Fibroblast of lung (primary cell): ENCODE data around the gene SLCO2B1. TPM values are rescaled to one million over a fixed set of nuclear protein-coding genes. Genes with fewer than 3 reads are reported as not detected.

Source experiments
- DNase-seq, 2 donors: peaks; one replicate each; pipeline versions ENCODE4 v3.0.0 to v3.0.0-alpha.2; 2010; ENCODE audit warnings: low read depth in 2 of 2
- H2AFZ ChIP-seq: 2 replicates; pipeline ENCODE4 v1.5.1; 2012; ENCODE audit warnings: low read length, control low read depth, inconsistent platforms
- H3K27ac ChIP-seq: 2 replicates; pipeline ENCODE4 v1.5.1; 2011; ENCODE audit warnings: low read length, control low read depth; ENCODE audit not compliant: insufficient read depth
- H3K27me3 ChIP-seq: 2 replicates; pipeline ENCODE4 v1.5.1; 2011; ENCODE audit warnings: mild to moderate bottlenecking, low read length; ENCODE audit not compliant: control insufficient read depth, insufficient read depth
- H3K36me3 ChIP-seq: 2 replicates; pipeline ENCODE4 v1.5.1; 2011; ENCODE audit warnings: low read length; ENCODE audit not compliant: control insufficient read depth, insufficient read depth
- H3K4me1 ChIP-seq: 2 replicates; pipeline ENCODE4 v1.5.1; 2011; ENCODE audit warnings: low read length; ENCODE audit not compliant: control insufficient read depth, insufficient read depth; ENCODE audit errors: extremely low read depth
- H3K4me2 ChIP-seq: 2 replicates; pipeline ENCODE4 v1.5.1; 2011; ENCODE audit warnings: low read length, control low read depth; ENCODE audit not compliant: insufficient read depth; ENCODE audit errors: extremely low read depth
- H3K4me3 ChIP-seq, 4 experiments: fragments of 200-600 bp in 1 of 4; sonication (generic) in 1 of 4; replicated peaks in 1 of 4; 2 replicates each; pipeline ENCODE4 v1.5.1; 2011 to 2016; ENCODE audit warnings: low read length in 4 of 4, low read depth in 3 of 4, mild to moderate bottlenecking in 3 of 4, control low read depth in 2 of 4, inconsistent platforms in 1 of 4, mixed read lengths in 1 of 4; ENCODE audit not compliant: insufficient read depth in 1 of 4; ENCODE audit errors: control extremely low read depth in 1 of 4
- H3K79me2 ChIP-seq: 2 replicates; pipeline ENCODE4 v1.5.1; 2012; ENCODE audit warnings: mild to moderate bottlenecking, low read length, inconsistent platforms; ENCODE audit not compliant: control insufficient read depth, insufficient read depth
- H3K9ac ChIP-seq: 2 replicates; pipeline ENCODE4 v1.5.1; 2011; ENCODE audit warnings: mild to moderate bottlenecking, low read length, control low read depth; ENCODE audit not compliant: insufficient read depth
- H3K9me3 ChIP-seq: 2 replicates; pipeline ENCODE4 v1.5.1; 2012; ENCODE audit warnings: low read depth, low read length; ENCODE audit not compliant: control insufficient read depth, insufficient read depth
- H4K20me1 ChIP-seq: 2 replicates; pipeline ENCODE4 v1.5.1; 2011; ENCODE audit warnings: low read length; ENCODE audit not compliant: control insufficient read depth, insufficient read depth; ENCODE audit errors: extremely low read depth
- CTCF ChIP-seq, 2 donors: IDR thresholded peaks in 1 of 2; conservative IDR thresholded peaks in 1 of 2; 1 replicate in 1 of 2; 2 replicates in 1 of 2; pipeline ENCODE4 v1.5.1; 2011 to 2012; ENCODE audit warnings: low read length in 2 of 2, control low read depth in 1 of 2, inconsistent platforms in 1 of 2, low read depth in 1 of 2, mild to moderate bottlenecking in 1 of 2
- EZH2 ChIP-seq: IDR thresholded peaks from 2 replicates; pipeline ENCODE4 v1.5.1; 2012; ENCODE audit warnings: low read length, control low read depth, mild to moderate bottlenecking; ENCODE audit errors: missing control alignments
- polyA plus RNA-seq, 2 donors: library from polyadenylated mRNA; depleted of rRNA in 1 of 2; stranded (reverse) in 1 of 2; unstranded in 1 of 2; fragments of >200 nt; gene quantifications; 2 replicates each; pipeline ENCODE4 v1.2.1, GENCODE V29; 2011 to 2012; ENCODE audit warnings: missing spikeins in 1 of 2
- total RNA-seq: library from RNA; depleted of rRNA; stranded (reverse); fragments of >200 nt; gene quantifications from 2 replicates; pipeline ENCODE4 v1.2.1, GENCODE V29; 2014

SLCO2B1 gene
- total and polyA plus RNA-seq, 2 donors (not counting 1 experiment from before 2014, with no cell fraction given): not detected

GRCh38 chr11:75155570-75156422 is 4.9 kb downstream of the SLCO2B1 start:
- Histone ChIP-seq H3K9me3 (no peaks in the 10 kb centered on the region), H3K4me2 (no peak overlapping the region), H3K9ac (no peak overlapping the region), H3K4me3 (no peak overlapping the region), H3K36me3 (no peaks in the 10 kb centered on the region), H4K20me1 (no peaks in the 10 kb centered on the region), H3K79me2 (no peaks in the 10 kb centered on the region), H3K27me3 (peaks cover 12% of the 10 kb centered on the region), H3K27ac (no peak overlapping the region), H3K4me1 (no peaks in the 10 kb centered on the region), H2AFZ (no peak overlapping the region)
- no peak for TF ChIP-seq CTCF (conservative IDR thresholded peaks at IDR 0.05 in 1 of 2, IDR thresholded peaks at IDR 0.05 in 1 of 2; ENCODE audit: low read depth in 1 of 2, low read length in 2 of 2)
- TF ChIP-seq EZH2: no peak
- no peak for DNase-seq

- Histone ChIP-seq H3K9me3 (no peaks in the 10 kb centered on the region), H3K4me3 (no peak overlapping the region), H3K9ac (no peak overlapping the region), H3K36me3 (no peaks in the 10 kb centered on the region), H3K4me2 (no peak overlapping the region), H3K4me1 (no peaks in the 10 kb centered on the region), H3K79me2 (no peaks in the 10 kb centered on the region), H3K27ac (no peak overlapping the region), H4K20me1 (no peaks in the 10 kb centered on the region), H3K27me3 (peaks cover 15% of the 10 kb centered on the region), H2AFZ (no peak overlapping the region)
- DNase-seq: no peak
- TF ChIP-seq EZH2 (no peak), CTCF (conservative IDR thresholded peaks at IDR 0.05 in 1 of 2, IDR thresholded peaks at IDR 0.05 in 1 of 2; ENCODE audit: low read depth in 1 of 2, low read length in 2 of 2) (no peak)
Observed at GRCh38 chr11:75158241-75158640, 7.3 kb downstream of the SLCO2B1 start.

GRCh38 chr11:75158696-75159150 is 7.8 kb downstream of the SLCO2B1 start:
- TF ChIP-seq CTCF (conservative IDR thresholded peaks at IDR 0.05 in 1 of 2, IDR thresholded peaks at IDR 0.05 in 1 of 2; ENCODE audit: low read depth in 1 of 2, low read length in 2 of 2) (no peak), EZH2 (no peak)
- Histone ChIP-seq H3K27ac (no peak overlapping the region), H4K20me1 (no peaks in the 10 kb centered on the region), H3K9me3 (no peaks in the 10 kb centered on the region), H3K4me2 (no peak overlapping the region), H3K79me2 (no peaks in the 10 kb centered on the region), H3K27me3 (peaks cover 15% of the 10 kb centered on the region), H3K4me3 (no peak overlapping the region), H2AFZ (no peak overlapping the region), H3K9ac (no peak overlapping the region), H3K4me1 (no peaks in the 10 kb centered on the region), H3K36me3 (no peaks in the 10 kb centered on the region)
- DNase-seq: no peak
